GM21576 (cell line): Measurements from ENCODE around the gene NPBWR2.

Experiments used
- ATAC-seq: cut with Tn5 transposase; IDR thresholded peaks from one replicate; pipeline ENCODE4 v1.9.1; 2021; ENCODE audit warnings: mild to moderate bottlenecking, moderate library complexity; ENCODE audit not compliant: unreplicated experiment

The NPBWR2 gene

GRCh38 chr20:64063389-64064144, 43.8 kb downstream of the NPBWR2 start:
- no peak for ATAC-seq

GRCh38 chr20:64062596-64063388, 44.6 kb downstream of the NPBWR2 start, which contains the start of gene TCEA2:
Gene TCEA2 (plus strand): TSS chr20:64063198. CDS start chr20:64063313, 115 bp downstream.
- peak; percentile 48 for ATAC-seq

GRCh38 chr20:64062276-64062595, 45.1 kb downstream of the NPBWR2 start:
- ATAC-seq = no peak

- no peak for ATAC-seq
Measured at GRCh38 chr20:64058536-64058935, 48.8 kb downstream of the NPBWR2 start.

GRCh38 chr20:64057628-64058498, 49.5 kb downstream of the NPBWR2 start:
- ATAC-seq = no peak

GRCh38 chr20:64056889-64057627, 50.3 kb downstream of the NPBWR2 start:
- ATAC-seq = no peak

- ATAC-seq = no peak
Measured at GRCh38 chr20:64056639-64056888, 50.8 kb downstream of the NPBWR2 start.

GRCh38 chr20:64055893-64056638, 51.3 kb downstream of the NPBWR2 start:
- ATAC-seq = no peak

- no peak for ATAC-seq
Measured at GRCh38 chr20:64055396-64055892, 51.9 kb downstream of the NPBWR2 start.

GRCh38 chr20:64053841-64054661, 53.3 kb downstream of the NPBWR2 start:
- ATAC-seq = no peak
